AML-193 (cell line): ENCODE measurements around the gene COL6A1.

Experiments
- DNase-seq, 2 experiments: peaks; one replicate each; lab custom pipeline; 2025; lab: John Stamatoyannopoulos, UW

Gene COL6A1

GRCh38 chr21:45983649-45983965 is 2.0 kb downstream of the COL6A1 start:
- no peak for DNase-seq

- DNase-seq: no peak
Observed at GRCh38 chr21:45983981-45984551, 2.5 kb downstream of the COL6A1 start.

GRCh38 chr21:45984584-45985095 is 3.1 kb downstream of the COL6A1 start:
- DNase-seq: no peak

DNA sequence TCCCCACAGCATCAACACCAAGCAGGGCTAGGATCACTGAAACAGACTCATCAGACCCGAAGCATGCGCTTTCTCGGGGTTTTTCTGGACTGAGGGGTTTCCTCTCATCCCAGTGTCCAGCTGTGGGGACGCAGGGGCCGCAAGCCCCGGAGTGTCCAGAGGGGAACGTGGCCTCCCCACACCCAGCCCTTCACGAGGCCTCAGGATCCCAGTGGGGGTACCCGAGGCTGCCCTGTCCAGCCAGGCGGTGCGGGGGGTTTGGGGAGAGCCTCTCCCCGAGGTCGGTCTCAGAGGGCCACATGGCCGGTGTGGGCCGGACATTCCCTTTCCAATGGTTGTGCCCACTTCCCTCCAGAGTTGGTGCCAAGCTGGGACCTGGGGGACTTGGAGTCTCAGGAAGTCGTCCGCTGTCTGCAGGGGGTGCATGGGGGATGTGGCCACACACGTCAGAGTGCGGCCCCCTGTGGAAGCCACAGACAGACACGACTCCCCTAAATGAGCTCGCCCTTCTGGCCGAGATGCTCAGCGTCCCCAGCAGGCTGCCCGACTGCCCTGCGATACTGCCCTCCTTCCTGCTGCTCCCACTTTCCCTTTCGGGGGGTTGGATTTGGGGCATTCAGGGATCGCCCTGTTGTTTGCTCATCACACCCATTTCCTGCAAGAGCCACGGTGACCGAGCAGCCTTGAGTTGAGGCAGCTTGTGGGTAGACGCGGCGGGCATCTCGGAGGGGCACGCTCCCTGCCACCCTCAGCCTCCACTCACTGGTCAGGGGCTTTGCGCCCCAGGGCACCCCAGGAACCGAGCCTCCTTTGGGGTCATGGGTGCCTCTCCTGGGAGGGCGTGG is 4.1 kb downstream of the COL6A1 start:
- no peak for DNase-seq

GRCh38 chr21:45986316-45987051 is 4.9 kb downstream of the COL6A1 start:
- DNase-seq: no peak

GRCh38 chr21:45987121-45987711 is 5.6 kb downstream of the COL6A1 start:
- no peak for DNase-seq

GRCh38 chr21:45988366-45989347 is 7.1 kb downstream of the COL6A1 start:
- DNase-seq: no peak

- no peak for DNase-seq
Observed at GRCh38 chr21:45989355-45990048, 7.9 kb downstream of the COL6A1 start.

GRCh38 chr21:45990049-45990711 is 8.6 kb downstream of the COL6A1 start:
- DNase-seq: no peak

GRCh38 chr21:45990741-45991605 is 9.4 kb downstream of the COL6A1 start:
- DNase-seq: no peak

GRCh38 chr21:45991606-45992300 is 10.2 kb downstream of the COL6A1 start:
- DNase-seq: no peak

- no peak for DNase-seq
Observed at GRCh38 chr21:45992301-45993209, 11.0 kb downstream of the COL6A1 start.

GRCh38 chr21:45993210-45994085 is 11.9 kb downstream of the COL6A1 start:
- no peak for DNase-seq

GRCh38 chr21:45994086-45994661 is 12.6 kb downstream of the COL6A1 start:
- no peak for DNase-seq

DNA sequence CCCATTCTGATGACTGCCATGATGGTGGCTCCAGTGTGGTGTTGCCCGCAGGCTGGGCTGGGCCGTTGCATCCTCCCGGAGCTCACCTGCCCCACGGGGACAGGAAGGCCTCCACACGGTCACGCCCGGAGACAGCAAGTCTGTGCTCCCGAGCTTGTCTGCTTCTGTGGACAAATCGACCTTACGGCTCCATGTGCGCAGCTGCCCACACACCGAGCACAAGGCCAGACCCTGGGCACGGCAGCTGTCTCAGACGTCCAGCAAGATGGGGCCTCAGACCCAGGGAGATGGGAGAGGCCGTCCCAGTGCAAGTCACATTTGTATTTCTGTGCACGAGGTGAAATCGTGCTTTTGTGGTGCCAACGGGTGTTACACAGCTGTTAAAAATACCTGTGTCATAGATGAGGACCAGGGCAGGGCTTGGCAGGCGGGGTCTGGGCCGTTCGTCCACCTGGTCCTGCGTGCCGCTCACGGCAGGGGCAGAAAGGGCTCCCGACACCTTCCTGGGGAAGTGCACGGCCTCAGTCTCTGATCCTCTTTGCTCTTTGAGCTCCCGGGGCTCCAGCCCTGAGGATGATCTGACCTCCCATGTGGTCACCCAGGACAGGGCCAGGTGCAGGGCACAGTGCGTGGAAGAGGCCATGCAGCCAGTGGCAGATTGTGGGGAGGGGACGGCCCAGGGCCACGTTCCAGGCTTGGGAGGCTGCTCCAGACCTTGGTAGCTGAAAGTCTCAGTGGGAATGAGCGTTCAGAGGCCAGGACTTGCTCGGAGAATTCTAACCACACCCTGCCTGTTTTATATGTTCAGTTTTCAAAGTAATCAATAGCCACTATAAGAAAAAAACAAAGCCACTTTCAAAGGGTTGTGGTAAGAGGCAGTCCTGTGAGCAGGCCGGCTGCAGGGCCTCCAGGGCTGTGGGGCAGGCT is 13.5 kb downstream of the COL6A1 start:
- DNase-seq: no peak
